HK-2 (cell line): ENCODE measurements around the gene RPIA.

Experiments used
- DNase-seq: peaks from one replicate; pipeline ENCODE4 v3.0.0-alpha.2; 2018; ENCODE audit not compliant: unreplicated experiment

Gene RPIA

DNA sequence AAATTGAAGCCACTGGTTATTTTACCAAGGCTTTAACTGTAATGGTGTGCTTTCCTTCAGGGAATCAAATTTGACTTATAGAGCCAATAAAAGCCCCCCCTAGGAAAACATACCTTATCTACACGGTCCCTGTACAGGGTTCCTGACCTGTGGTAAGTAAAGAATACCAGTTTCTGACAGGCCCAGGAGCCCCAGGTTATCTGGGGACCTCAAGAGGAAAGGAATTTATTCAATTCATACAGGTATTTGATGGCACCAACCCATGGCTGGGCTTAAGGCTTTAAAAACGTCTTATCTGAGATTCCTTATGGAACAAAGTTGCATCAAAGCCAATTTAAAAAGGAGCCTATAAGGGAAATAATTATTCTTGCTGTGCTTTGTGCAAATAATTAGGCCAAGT lies 7.0 kb upstream of the RPIA start:
- no peak for DNase-seq

- DNase-seq, result no peak
Observed at GRCh38 chr2:88686320-88686719, 5.2 kb upstream of the RPIA start.

DNA sequence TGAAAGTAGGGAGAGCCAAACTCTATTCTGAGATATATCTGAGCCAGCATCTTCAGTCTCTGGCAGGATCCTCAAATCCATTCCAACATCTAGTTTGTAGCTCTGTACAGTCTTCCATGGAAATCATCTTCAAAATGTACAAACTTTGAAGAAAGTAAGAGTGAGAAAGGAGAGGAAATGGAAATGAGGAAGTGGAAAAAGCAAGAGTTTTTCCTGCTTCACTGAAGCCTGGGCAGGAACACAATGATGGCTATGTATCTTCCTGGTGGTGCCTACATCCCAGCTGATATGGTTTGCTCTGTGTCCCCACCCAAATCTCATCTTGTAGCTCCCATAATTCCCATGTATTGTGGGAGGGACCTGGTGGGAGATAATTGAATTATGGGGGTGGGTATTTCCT lies 4.1 kb upstream of the RPIA start:
- no peak for DNase-seq

DNA sequence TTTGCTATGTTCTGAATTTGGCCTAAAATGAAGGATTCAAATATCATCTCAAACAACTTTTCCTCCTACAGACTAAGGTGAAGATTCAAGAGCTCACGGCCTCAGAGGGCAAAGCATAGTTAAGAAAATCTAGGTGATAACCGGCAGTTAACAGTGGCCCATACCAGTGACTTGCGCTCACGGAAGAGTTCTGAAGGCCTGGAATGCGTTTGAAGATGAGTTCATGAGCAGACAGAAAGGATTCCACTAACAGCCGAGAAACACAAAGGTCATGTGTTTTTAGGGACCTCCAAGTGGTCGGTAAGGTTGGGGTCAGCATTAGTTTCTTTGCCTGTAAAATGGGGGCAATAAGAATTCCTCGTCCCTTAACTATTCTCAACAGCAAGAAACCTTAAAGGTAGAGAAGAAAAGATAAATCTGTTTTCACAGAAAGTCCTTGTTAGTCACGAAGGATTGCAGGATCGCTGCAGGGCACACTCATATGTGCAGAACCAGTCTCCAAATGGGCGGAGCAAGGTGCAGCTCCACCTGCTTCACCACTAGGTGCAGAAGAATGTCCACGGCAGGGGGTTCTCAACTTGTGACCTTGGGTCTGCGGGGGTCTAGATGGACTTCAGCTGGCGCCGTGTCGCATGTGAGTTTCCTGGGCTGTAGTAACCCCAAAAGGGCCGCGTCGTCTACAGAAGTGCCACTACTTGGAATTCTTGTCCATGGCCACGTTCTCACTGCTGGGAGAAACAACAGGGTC lies 708 bp upstream of the RPIA start:
- DNase-seq, result no peak

DNA sequence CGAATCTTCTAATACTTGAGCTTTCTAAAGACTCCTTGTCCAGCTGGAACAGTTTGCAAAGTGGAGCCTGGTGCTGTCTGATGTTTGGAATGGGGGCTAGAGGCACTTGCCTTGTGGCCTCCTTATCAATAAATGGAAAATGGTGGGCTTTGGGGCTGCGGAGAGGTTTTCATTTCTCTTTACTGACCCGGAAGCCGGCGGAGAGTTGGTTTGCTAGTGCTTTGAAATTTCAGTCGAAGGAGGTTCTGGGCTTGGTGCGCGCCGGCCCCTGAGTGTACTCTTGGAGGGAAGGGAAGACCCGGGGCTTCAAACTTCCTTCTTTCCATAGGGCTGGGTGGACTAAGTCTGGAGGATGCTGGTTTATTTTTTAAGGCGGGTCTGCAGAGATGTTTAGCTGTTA lies 714 bp downstream of the RPIA start:
- DNase-seq, result peak; percentile 38

- no peak for DNase-seq
Observed at GRCh38 chr2:88693911-88694414, 2.5 kb downstream of the RPIA start.

DNA sequence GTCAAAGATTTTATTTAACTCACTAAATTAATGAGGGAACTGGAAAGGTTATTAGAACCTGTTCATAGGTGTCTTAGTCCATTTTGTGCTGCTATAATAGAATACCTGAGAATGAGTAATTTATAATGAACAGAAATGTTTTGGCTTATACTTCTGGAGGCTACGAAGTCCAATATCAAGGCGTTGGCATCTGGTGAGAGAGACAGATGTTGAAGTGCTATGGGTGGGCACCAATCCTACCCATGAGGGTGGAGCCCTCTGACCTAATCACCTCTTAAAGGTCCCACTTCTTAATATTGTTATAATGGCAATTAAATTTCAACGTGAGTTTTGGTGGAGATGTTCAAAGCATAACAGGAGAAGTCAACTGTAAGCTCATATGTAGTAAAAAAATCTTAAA lies 5.1 kb downstream of the RPIA start:
- no peak for DNase-seq

DNA sequence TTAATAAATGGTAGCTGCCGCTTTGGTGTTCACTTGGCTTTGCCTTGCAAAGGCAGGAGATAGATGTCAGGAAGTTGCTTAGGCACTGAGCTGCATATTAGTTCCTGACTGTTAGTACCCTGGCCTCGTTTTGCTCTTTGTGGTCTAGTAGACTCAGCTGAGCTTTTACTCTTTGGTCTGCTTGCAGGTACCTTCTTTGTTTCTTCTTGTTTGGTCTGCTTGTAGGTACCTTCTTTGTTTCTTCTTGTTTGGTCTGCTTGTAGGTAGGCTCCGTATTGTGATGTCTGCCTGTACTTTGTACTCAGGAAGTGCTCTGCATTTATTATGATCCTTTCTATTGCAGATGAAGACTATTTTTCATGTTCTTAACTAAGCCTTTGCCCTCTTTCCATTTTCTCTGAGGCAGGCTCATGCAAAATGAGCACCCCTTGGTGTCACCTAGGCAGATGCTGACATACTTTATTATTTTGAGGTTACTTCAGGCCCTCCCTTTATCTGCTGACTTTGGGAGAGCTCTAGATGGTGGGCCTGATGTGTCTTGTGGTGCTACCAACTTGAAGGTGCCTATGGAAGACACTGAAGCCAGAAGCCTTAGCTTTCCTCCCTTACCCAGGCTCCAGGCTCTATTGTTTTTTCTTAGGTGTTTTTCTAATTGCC lies 6.0 kb downstream of the RPIA start:
- no peak for DNase-seq

GRCh38 chr2:88698027-88698413 lies 6.5 kb downstream of the RPIA start:
- DNase-seq, result no peak

GRCh38 chr2:88698498-88699233 lies 7.2 kb downstream of the RPIA start:
- no peak for DNase-seq

GRCh38 chr2:88707003-88707402 lies 15.5 kb downstream of the RPIA start:
- no peak for DNase-seq

- no peak for DNase-seq
Observed at GRCh38 chr2:88709181-88709631, 17.7 kb downstream of the RPIA start.

- DNase-seq, result no peak
Observed at GRCh38 chr2:88711289-88711688, 19.8 kb downstream of the RPIA start.

DNA sequence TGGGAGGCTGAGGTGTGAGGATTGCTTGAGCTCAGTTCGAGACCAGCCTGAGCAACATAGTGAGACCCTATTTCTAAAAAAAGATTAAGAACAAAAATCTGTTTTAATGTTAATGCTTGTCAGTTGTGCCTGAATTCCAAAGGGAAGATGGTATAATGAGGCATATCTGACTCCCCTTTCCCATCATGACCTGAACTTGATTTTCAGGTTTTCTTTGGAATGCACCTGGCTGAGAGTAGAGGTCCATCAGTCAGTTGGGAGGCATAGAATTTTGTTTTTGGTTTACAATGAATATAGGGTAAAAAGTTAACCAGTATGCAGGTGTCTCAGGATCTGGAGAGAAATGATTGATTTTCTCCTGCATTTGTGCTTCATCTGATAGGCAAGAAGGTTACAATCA lies 20.4 kb downstream of the RPIA start:
- no peak for DNase-seq

DNA sequence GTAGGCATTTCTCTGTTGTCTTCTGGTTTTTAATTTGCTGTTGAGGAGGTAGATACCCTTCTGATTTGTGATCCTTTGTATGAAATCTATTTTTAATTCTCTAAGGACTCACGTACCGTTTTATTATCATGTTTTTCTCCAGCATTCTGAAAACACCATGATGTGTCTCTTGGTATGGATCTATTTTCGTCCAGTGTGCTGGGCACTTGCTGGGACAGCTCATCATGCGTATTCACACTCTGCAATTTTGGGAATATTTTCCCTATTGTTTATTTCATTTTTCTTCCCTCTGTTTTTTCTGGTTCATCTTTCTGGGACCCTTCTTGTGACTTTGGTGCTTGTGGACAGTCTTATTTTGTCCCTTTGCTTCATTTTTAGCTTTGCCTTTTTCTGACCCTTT lies 21.9 kb downstream of the RPIA start:
- no peak for DNase-seq

DNA sequence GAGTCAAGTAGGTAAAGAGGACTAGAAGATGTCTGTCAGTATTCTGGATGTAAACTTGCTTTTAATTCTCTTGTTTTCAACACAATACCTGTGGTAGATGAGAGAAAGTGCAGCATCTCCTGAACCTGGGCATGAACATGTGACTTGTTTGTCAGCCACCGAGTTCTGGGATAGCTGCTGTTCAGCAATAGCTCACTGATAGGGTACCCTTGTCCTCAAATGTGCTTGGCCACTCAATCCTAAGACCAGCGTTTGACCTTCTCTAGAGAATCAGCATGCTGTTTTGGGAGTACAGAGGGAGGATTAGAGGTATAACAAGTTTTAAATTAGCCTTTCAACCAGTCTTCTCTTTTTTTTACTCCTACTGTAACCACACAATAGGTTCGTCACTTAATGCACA lies 23.2 kb downstream of the RPIA start:
- no peak for DNase-seq

- DNase-seq, result no peak
Observed at GRCh38 chr2:88720399-88720798, 28.9 kb downstream of the RPIA start.

DNA sequence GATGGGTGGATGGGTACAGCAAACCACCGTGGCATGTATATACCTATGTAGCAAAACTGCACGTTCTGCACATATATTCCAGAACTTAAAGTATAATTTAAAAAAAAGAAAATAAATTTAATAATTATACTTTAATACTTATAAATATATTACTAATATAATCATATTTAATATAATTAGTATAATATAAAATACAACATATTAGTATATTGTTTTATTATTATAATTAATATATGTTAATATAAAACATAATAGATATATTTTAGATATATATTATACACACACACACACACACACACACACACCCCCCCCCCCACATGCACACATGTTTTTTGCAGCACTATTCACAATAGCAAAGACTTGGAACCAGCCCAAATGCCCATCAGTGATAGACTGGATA lies 29.8 kb downstream of the RPIA start:
- no peak for DNase-seq

DNA sequence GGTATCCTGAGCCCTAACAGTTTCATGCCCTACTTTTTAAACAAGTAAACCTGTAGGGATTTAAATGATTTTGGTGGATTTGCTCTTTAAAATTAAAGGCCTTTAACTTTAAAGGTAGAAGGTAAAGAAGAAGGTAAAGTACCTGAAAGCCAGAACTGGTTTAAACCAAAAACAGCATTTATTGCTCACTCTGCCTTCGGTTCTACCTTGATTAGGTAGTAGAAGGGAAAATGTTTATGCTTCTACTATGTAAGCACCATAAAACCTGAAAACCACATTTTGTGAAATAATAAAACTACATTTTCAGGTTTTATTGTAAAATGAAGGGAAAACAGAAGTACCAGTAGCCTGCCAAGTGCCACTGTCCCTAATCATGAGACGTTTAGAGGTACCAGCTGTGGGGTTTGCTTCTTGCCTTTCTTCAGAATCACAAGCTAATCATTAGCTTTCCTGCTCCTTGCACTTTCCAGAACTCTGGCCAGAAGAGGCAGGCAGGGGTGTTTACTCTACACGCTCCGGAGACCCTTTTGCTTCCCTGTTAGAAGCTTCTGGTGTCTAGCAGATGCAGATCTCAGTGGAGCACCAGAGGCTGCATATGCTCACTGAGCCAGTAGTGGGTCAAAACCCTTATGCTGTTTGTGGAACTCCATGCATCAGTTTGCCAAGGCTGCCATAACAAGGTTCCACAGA lies 33.3 kb downstream of the RPIA start:
- no peak for DNase-seq

DNA sequence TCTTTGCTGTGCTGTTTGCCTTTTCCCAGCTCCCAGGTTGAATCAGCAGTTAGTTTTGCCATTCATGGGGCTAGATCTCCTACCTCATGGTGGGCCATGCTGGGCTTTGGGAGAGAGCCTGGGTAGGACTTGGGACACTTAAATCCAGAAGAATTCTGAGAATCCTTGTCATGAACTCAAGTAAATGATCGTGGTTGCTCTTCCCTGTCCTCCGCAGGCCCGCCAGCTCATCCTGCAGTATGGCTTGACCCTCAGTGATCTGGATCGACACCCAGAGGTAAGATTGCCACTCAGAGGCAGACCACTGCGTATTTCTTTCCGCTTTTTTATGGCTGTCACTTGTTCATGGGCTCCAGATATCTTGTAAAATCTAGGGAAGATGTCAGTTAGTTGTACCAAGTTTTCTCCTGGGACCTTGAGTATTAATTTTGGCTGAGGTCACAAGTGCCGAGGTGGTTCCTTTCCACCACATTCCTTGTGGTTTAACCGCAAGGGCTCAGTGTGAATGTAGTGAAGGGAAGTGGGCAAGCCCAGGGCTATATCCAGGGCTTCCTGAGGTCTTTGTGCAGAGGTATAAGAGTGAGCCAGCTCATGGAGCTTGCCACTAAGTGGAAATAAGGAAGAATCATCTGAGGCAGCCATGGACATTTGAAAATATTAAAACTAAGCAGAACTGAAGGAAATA lies 37.7 kb downstream of the RPIA start:
- DNase-seq, result peak; percentile 56

DNA sequence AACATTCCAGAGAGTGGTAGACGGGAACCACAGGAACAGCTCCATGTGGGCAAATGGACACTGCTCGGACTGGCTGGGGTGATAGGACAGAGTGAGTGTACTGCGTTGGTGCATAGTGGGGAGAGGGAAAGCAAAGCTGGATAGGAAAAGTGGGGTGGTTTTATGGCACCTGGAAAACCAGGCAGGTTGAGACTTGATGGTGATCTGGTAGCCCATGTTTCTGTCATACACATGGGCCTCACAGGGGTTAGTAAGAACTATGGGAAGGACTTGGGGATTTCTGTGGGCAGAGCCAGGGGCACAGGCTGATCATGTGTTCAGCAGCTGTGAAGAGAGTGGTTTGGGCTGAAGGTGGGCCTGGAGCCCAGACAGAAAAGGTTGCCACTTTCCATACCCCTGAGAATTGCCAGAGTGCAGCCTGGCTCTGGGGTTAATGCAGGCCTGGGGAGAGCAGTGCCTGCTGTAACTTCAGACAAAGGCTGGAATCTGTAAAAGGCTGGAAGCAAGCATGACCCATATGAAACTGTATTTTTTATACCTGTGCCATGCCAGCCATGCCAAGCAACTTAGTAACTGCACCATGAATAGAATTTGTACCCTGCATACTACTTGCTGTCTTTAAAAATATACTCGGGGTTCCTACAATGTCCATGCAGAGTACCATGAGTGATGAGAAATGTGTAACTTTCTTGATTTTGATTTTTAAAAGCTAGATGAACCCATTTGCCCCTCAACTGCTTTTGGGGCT lies 41.9 kb downstream of the RPIA start:
- DNase-seq, result no peak
